Heart left ventricle (tissue), 13 donors: ENCODE data around the gene SLC33A1.

Experiments used
- POLR2A ChIP-seq, 2 donors: fragments of 450-650 bp; IDR thresholded peaks; one replicate each; pipeline ENCODE4 v1.6.1; 2017; ENCODE audit warnings: antibody characterized with exemption in 2 of 2, mild to moderate bottlenecking in 2 of 2, moderate library complexity in 2 of 2
- TF ChIP-seq, protein P1 (sequence below), 12 donors: fragments of 200-600 bp; sonication (generic) in 4 of 12; IDR thresholded peaks; one replicate each; pipeline versions ENCODE4 v1.5.0 to v1.8.0; 2018 to 2022; ENCODE audit warnings: antibody characterized with exemption in 12 of 12, mild to moderate bottlenecking in 5 of 12
- donor health status: ischemic (EF 13 %, LVEDD 7.1; RV severe dilation, severe dysfunction).
- donor health status: DM: no; HTN: yes; CAD: no.
- donor health status: DM: no; HTN: no; CAD: no.
- donor health status: ischemic (EF 25% LVEDD 6.9; RV normal size, moderate dysfunction).
- donor health status: ischemic (EF 25% LVEDD 5.7; RV mildly dilated, moderate dysfunction).
- donor health status: ischemic (EF 35%, LVEDD 5.7; RV mildly dilated, moderate dysfunction).
- donor health status: nonischemic (EF 11% LVEDD 7.7; RV severe dilation, severe dysfunction).
- donor health status: DM: yes; HTN: yes; CAD: no.
- donor health status: PGD.
- donor health status: ischemic (EF 29% LVEDD 5.4; RV normal size, mild dysfunction).
- donor health status: nonischemic (EF 23%, LVEDD 6.1; RV moderate dilation, normal function).

DNA sequence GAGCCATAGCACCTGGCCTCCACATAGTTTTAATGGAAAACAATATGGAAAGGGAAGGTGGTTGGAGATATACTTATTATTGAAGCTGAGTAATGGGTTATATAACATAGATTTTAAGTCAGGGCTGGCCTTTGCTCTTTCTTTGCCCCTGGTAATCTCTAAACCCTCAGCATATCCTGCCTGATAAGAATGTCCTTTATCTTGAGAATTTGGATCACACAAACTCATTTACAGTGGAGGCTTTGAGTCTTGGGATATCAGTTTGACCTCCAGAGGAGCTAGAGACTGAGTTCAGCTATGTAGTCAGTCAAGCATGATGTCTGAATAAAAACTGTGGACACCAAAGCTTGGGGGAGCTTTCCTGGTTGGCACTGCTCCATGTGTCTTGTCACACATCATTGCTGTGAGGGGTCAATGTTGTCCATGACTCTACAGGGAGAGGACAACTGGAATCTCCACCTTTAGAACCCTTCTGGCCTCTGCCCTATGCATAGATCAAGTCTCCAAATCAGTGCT is 39.1 kb downstream of the SLC33A1 start:
- TF ChIP-seq POLR2A (IDR thresholded peaks at IDR 0.05) = no peak
- TF ChIP-seq, protein P1, sequence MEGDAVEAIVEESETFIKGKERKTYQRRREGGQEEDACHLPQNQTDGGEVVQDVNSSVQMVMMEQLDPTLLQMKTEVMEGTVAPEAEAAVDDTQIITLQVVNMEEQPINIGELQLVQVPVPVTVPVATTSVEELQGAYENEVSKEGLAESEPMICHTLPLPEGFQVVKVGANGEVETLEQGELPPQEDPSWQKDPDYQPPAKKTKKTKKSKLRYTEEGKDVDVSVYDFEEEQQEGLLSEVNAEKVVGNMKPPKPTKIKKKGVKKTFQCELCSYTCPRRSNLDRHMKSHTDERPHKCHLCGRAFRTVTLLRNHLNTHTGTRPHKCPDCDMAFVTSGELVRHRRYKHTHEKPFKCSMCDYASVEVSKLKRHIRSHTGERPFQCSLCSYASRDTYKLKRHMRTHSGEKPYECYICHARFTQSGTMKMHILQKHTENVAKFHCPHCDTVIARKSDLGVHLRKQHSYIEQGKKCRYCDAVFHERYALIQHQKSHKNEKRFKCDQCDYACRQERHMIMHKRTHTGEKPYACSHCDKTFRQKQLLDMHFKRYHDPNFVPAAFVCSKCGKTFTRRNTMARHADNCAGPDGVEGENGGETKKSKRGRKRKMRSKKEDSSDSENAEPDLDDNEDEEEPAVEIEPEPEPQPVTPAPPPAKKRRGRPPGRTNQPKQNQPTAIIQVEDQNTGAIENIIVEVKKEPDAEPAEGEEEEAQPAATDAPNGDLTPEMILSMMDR (IDR thresholded peaks at IDR 0.05) = no peak
